GM19351 (cell line): Measurements from ENCODE around the gene GEMIN7.

Source experiments
- ATAC-seq: cut with Tn5 transposase; IDR thresholded peaks from one replicate; pipeline ENCODE4 v1.9.1; 2021; ENCODE audit warnings: mild to moderate bottlenecking, moderate library complexity; ENCODE audit not compliant: unreplicated experiment

GEMIN7 gene

GRCh38 chr19:45059258-45059965, 19.6 kb upstream of the GEMIN7 start:
- peak; percentile 51 for ATAC-seq

- ATAC-seq = no peak
Observed at GRCh38 chr19:45061965-45062364, 17.1 kb upstream of the GEMIN7 start.

GRCh38 chr19:45063851-45064801, 14.9 kb upstream of the GEMIN7 start:
- no peak for ATAC-seq

- ATAC-seq = no peak
Observed at GRCh38 chr19:45066921-45067661, 12.0 kb upstream of the GEMIN7 start.

GRCh38 chr19:45068041-45068440, 11.0 kb upstream of the GEMIN7 start:
- no peak for ATAC-seq

- no peak for ATAC-seq
Observed at GRCh38 chr19:45069056-45069455, 10.0 kb upstream of the GEMIN7 start.

- no peak for ATAC-seq
Observed at GRCh38 chr19:45070214-45070613, 8.8 kb upstream of the GEMIN7 start.

- ATAC-seq = no peak
Observed at GRCh38 chr19:45070861-45071544, 8.1 kb upstream of the GEMIN7 start.

GRCh38 chr19:45071545-45071938, 7.5 kb upstream of the GEMIN7 start:
- no peak for ATAC-seq

GRCh38 chr19:45071969-45072790, 6.9 kb upstream of the GEMIN7 start:
- no peak for ATAC-seq

GRCh38 chr19:45074744-45075300, 4.2 kb upstream of the GEMIN7 start:
- ATAC-seq = no peak

- peak; percentile 63 for ATAC-seq
Observed at GRCh38 chr19:45075301-45076028, 3.6 kb upstream of the GEMIN7 start.

- ATAC-seq = peak; percentile 52
Observed at GRCh38 chr19:45076029-45076850, 2.8 kb upstream of the GEMIN7 start, which contains the start of gene ZNF296. Gene ZNF296, minus strand, starts transcription at chr19:45076478. Its CDS starts 105 bp downstream, at chr19:45076373.

- ATAC-seq = no peak
Observed at GRCh38 chr19:45076851-45077730, 2.0 kb upstream of the GEMIN7 start.

- ATAC-seq = no peak
Observed at GRCh38 chr19:45078390-45079062, 534 bp upstream of the GEMIN7 start.

- no peak for ATAC-seq
Observed at GRCh38 chr19:45079911-45080370, 881 bp downstream of the GEMIN7 start.
